OCI-LY7 (cell line): ENCODE results near the gene NWD2. TPM values are rescaled to one million over a fixed set of nuclear protein-coding genes. Genes with fewer than 3 reads are reported as not detected.

Experiments
- BruUV-seq: library from RNA; stranded (reverse); fragments of 400-500 nt; replicated peaks from 2 replicates; lab custom pipeline; 2021; lab: Mats Ljungman, UMichigan
- CTCF ChIA-PET: fragments of 300-600 bp; sonication (Branson Sonifier 250); formaldehyde crosslinking; loops from one replicate; lab custom pipeline; 2022; ENCODE audit warnings: antibody characterized with exemption; ENCODE audit not compliant: unreplicated experiment; lab: Charles Lee
- POLR2A ChIA-PET: fragments of 300-600 bp; sonication (Branson Sonifier 250); formaldehyde crosslinking; loops from one replicate; lab custom pipeline; 2022; ENCODE audit warnings: antibody characterized with exemption; lab: Charles Lee
- DNase-seq: peaks from one replicate; pipeline ENCODE4 v3.0.0-alpha.2; 2015; ENCODE audit warnings: low spot score
- H2AFZ ChIP-seq: fragments of 200-600 bp; sonication (generic), shearing (Covaris generic); 2 replicates; pipeline ENCODE4 v1.6.1; 2014; ENCODE audit warnings: mild to moderate bottlenecking, antibody characterized with exemption, low read length, moderate library complexity
- H3K27ac ChIP-seq: fragments of 200-600 bp; sonication (generic); 2 replicates; pipeline ENCODE4 v1.5.1; 2014; ENCODE audit warnings: mixed run types, low read depth, mild to moderate bottlenecking, moderate library complexity, low read length, inconsistent platforms; ENCODE audit not compliant: poor library complexity, severe bottlenecking
- H3K36me3 ChIP-seq: fragments of 200-600 bp; sonication (generic); 2 replicates; pipeline ENCODE4 v1.6.1; 2014; ENCODE audit warnings: mild to moderate bottlenecking, antibody characterized with exemption, low read length, moderate library complexity, mixed read lengths; ENCODE audit not compliant: insufficient read depth
- H3K4me1 ChIP-seq: fragments of 200-600 bp; sonication (generic); 2 replicates; pipeline ENCODE4 v1.5.1; 2014; ENCODE audit warnings: mild to moderate bottlenecking, low read length; ENCODE audit not compliant: insufficient read depth, poor library complexity, severe bottlenecking
- H3K4me2 ChIP-seq: fragments of 200-600 bp; sonication (generic); 2 replicates; pipeline ENCODE4 v1.6.1; 2014; ENCODE audit warnings: mild to moderate bottlenecking, low read length
- H3K4me3 ChIP-seq: fragments of 200-600 bp; sonication (generic); 2 replicates; pipeline ENCODE4 v1.5.1; 2014; ENCODE audit warnings: mild to moderate bottlenecking, low read depth, low read length; ENCODE audit not compliant: poor library complexity, severe bottlenecking
- H3K79me2 ChIP-seq: fragments of 200-600 bp; sonication (generic); 2 replicates; pipeline ENCODE4 v1.6.1; 2016; ENCODE audit warnings: low read depth, mild to moderate bottlenecking, low read length, moderate library complexity, mixed read lengths; ENCODE audit not compliant: insufficient read depth
- H3K9me2 ChIP-seq: fragments of 200-600 bp; sonication (generic); 2 replicates; pipeline ENCODE4 v1.6.1; 2016; ENCODE audit warnings: mild to moderate bottlenecking, low read length, mixed read lengths; ENCODE audit not compliant: insufficient read depth
- H3K9me3 ChIP-seq: fragments of 200-600 bp; sonication (generic); 2 replicates; pipeline ENCODE4 v1.6.1; 2014; ENCODE audit warnings: mild to moderate bottlenecking, mixed run types, low read length, mixed read lengths
- H4K20me1 ChIP-seq: fragments of 200-600 bp; sonication (generic); 2 replicates; pipeline ENCODE4 v1.6.1; 2014; ENCODE audit warnings: mild to moderate bottlenecking, antibody characterized with exemption, low read length, moderate library complexity, mixed read lengths; ENCODE audit not compliant: insufficient read depth
- CTCF ChIP-seq: fragments of 200-600 bp; sonication (generic); conservative IDR thresholded peaks from 2 replicates; pipeline ENCODE4 v1.5.1; 2014; ENCODE audit warnings: mild to moderate bottlenecking, antibody characterized with exemption, low read length, moderate library complexity, mixed read lengths
- EZH2phosphoT487 ChIP-seq: fragments of 200-600 bp; sonication (generic); IDR thresholded peaks from 2 replicates; pipeline ENCODE4 v1.6.1; 2018; ENCODE audit warnings: low read depth, borderline replicate concordance, mild to moderate bottlenecking, mixed run types, antibody characterized with exemption, low read length, moderate library complexity, mixed read lengths
- intact Hi-C: fragments of 100-400 bp; cut with micrococcal nuclease; formaldehyde crosslinking; loops from one replicate; pipeline ENCODE4 v1.10.0; 2022; ENCODE audit not compliant: unreplicated experiment
- total RNA-seq, 2 experiments: library from RNA; depleted of rRNA in 1 of 2; stranded (reverse); fragments of >200 nt in 1 of 2; shearing (Covaris generic) in 1 of 2; gene quantifications; 2 replicates each; pipeline ENCODE4 v1.2.3, GENCODE V29; 2014 to 2022

NWD2 gene
- total RNA-seq, 2 experiments from 2014 or later = not detected

- H4K20me1 ChIP-seq = no peaks in the 10 kb centered on the region
- TF ChIP-seq CTCF = no peak
- no peak for TF ChIP-seq EZH2phosphoT487
- no TSS peak for BruUV-seq
- no peaks in the 10 kb centered on the region for H3K9me2 ChIP-seq
- POLR2A ChIA-PET = no interaction called here
- H2AFZ ChIP-seq = no peak overlapping the region
- intact Hi-C loops = loop anchor here (10.0 kb wide), 1 partner anchor 978 kb away; no protein-coding TSS in a partner anchor
- no peaks in the 10 kb centered on the region for H3K36me3 ChIP-seq
- CTCF ChIA-PET = interaction anchor here (0.6 kb wide), 1 partner anchor 1528 kb away, joined by 3 read pairs; no protein-coding TSS in a partner anchor
- DNase-seq = no peak
- H3K79me2 ChIP-seq = no peaks in the 10 kb centered on the region
- H3K4me1 ChIP-seq = no peaks in the 10 kb centered on the region
- no peak overlapping the region for H3K27ac ChIP-seq
- H3K4me3 ChIP-seq = no peak overlapping the region
- H3K9me3 ChIP-seq = no peaks in the 10 kb centered on the region
- H3K4me2 ChIP-seq = no peak overlapping the region
Observed at GRCh38 chr4:37392521-37393255, 148.1 kb downstream of the NWD2 start.

- Histone ChIP-seq H3K4me3 (no peak overlapping the region), H3K36me3 (no peaks in the 10 kb centered on the region), H3K79me2 (no peaks in the 10 kb centered on the region), H3K27ac (no peak overlapping the region), H3K4me1 (no peaks in the 10 kb centered on the region), H3K9me3 (no peaks in the 10 kb centered on the region), H2AFZ (no peak overlapping the region), H4K20me1 (no peaks in the 10 kb centered on the region), H3K4me2 (no peak overlapping the region), H3K9me2 (no peaks in the 10 kb centered on the region)
- DNase-seq = no peak
- intact Hi-C loops = loop anchor here (10.0 kb wide), 1 partner anchor 979 kb away; no protein-coding TSS in a partner anchor
- no peak for TF ChIP-seq CTCF
- no peak for TF ChIP-seq EZH2phosphoT487
- no TSS peak for BruUV-seq
- ChIA-PET POLR2A (no interaction called here), CTCF (interaction anchor here (0.6 kb wide), 1 partner anchor 1528 kb away, joined by 3 read pairs; no protein-coding TSS in a partner anchor)
Observed at GRCh38 chr4:37393321-37393720, 148.8 kb downstream of the NWD2 start.

GRCh38 chr4:37393889-37394288 is 149.3 kb downstream of the NWD2 start:
- Histone ChIP-seq H3K4me2 (no peak overlapping the region), H4K20me1 (no peaks in the 10 kb centered on the region), H3K9me2 (no peaks in the 10 kb centered on the region), H3K4me1 (no peaks in the 10 kb centered on the region), H3K36me3 (no peaks in the 10 kb centered on the region), H3K27ac (no peak overlapping the region), H3K79me2 (no peaks in the 10 kb centered on the region), H3K9me3 (no peaks in the 10 kb centered on the region), H3K4me3 (no peak overlapping the region), H2AFZ (no peak overlapping the region)
- intact Hi-C loops = loop anchor here (10.0 kb wide), 1 partner anchor 979 kb away; no protein-coding TSS in a partner anchor
- DNase-seq = no peak
- CTCF ChIA-PET = no interaction called here
- POLR2A ChIA-PET = no interaction called here
- no peak for TF ChIP-seq EZH2phosphoT487
- no peak for TF ChIP-seq CTCF
- BruUV-seq = no TSS peak
